IMR-90 (cell line): ENCODE measurements around the gene SUPV3L1. TPM values are rescaled to one million over a fixed set of nuclear protein-coding genes. Genes with fewer than 3 reads are reported as not detected.

Source experiments
- ATAC-seq: fragments of 200-7000 bp; cut with Tn5 transposase; 2 replicates; pipeline ENCODE4 v1.9.1; 2020; ENCODE audit warnings: low read depth, mild to moderate bottlenecking, moderate library complexity
- BruUV-seq: library from RNA; stranded (reverse); fragments of 400-500 nt; replicated peaks from 2 replicates; lab custom pipeline; 2021; lab: Mats Ljungman, UMichigan
- CTCF ChIA-PET: fragments of 300-600 bp; formaldehyde crosslinking; extraction: SDS; loops from one replicate; lab custom pipeline; 2021; ENCODE audit warnings: antibody characterized with exemption; lab: Yijun Ruan, JAX
- POLR2A ChIA-PET: fragments of 300-600 bp; sonication (Branson Sonifier 250); formaldehyde crosslinking; loops from one replicate; lab custom pipeline; 2022; ENCODE audit warnings: antibody characterized with exemption; ENCODE audit not compliant: unreplicated experiment; lab: Charles Lee
- DNase-seq: peaks from one replicate; pipeline ENCODE4 v3.0.0; 2013
- H2AFZ ChIP-seq: replicated peaks from 2 replicates; pipeline ENCODE3; 2013; ENCODE audit warnings: low read length, mild to moderate bottlenecking; ENCODE audit not compliant: poor library complexity
- H2AK5ac ChIP-seq: 2 replicates; pipeline ENCODE4 v1.6.1; 2013; ENCODE audit warnings: low read depth, low read length, inconsistent platforms
- H2AK9ac ChIP-seq: replicated peaks from 2 replicates; pipeline ENCODE3; 2013; ENCODE audit warnings: mild to moderate bottlenecking, low read depth, low read length, moderate library complexity; ENCODE audit not compliant: poor library complexity
- H2BK120ac ChIP-seq: 2 replicates; pipeline ENCODE4 v1.6.1; 2013; ENCODE audit warnings: low read depth, low read length, inconsistent platforms
- H2BK15ac ChIP-seq: 3 replicates; pipeline ENCODE4 v1.6.1; 2013; ENCODE audit warnings: low read depth, low read length, inconsistent platforms
- H2BK20ac ChIP-seq: 2 replicates; pipeline ENCODE4 v1.6.1; 2013; ENCODE audit warnings: low read depth, mild to moderate bottlenecking, inconsistent platforms, low read length, moderate library complexity
- H2BK5ac ChIP-seq: 2 replicates; pipeline ENCODE4 v1.6.1; 2013; ENCODE audit warnings: mild to moderate bottlenecking, low read depth, low read length, inconsistent platforms; ENCODE audit not compliant: poor library complexity, severe bottlenecking
- H3K14ac ChIP-seq: replicated peaks from 2 replicates; pipeline ENCODE4 v1.6.1; 2013; ENCODE audit warnings: low read depth, low read length, inconsistent platforms
- H3K18ac ChIP-seq: 2 replicates; pipeline ENCODE4 v1.6.1; 2013; ENCODE audit warnings: low read depth, low read length, control low read depth
- H3K23ac ChIP-seq: 2 replicates; pipeline ENCODE4 v1.6.1; 2013; ENCODE audit warnings: low read depth, low read length, inconsistent platforms
- H3K27ac ChIP-seq: 2 replicates; pipeline ENCODE4 v1.5.1; 2013; ENCODE audit warnings: mild to moderate bottlenecking, control low read depth, low read length; ENCODE audit not compliant: insufficient read depth
- H3K27me3 ChIP-seq: 2 replicates; pipeline ENCODE4 v1.6.1; 2013; ENCODE audit warnings: low read length; ENCODE audit not compliant: control insufficient read depth, insufficient read depth
- H3K36me3 ChIP-seq: 2 replicates; pipeline ENCODE4 v1.6.1; 2013; ENCODE audit warnings: low read length, mixed read lengths; ENCODE audit not compliant: control insufficient read depth, insufficient read depth
- H3K4ac ChIP-seq: 2 replicates; pipeline ENCODE4 v1.6.1; 2013; ENCODE audit warnings: low read depth, low read length, inconsistent platforms
- H3K4me1 ChIP-seq: 2 replicates; pipeline ENCODE4 v1.6.1; 2013; ENCODE audit warnings: low read length, mixed read lengths; ENCODE audit not compliant: control insufficient read depth, insufficient read depth
- H3K4me2 ChIP-seq: 2 replicates; pipeline ENCODE4 v1.6.1; 2013; ENCODE audit warnings: low read depth, mild to moderate bottlenecking, control low read depth, low read length, moderate library complexity
- H3K4me3 ChIP-seq: 2 replicates; pipeline ENCODE4 v1.5.1; 2013; ENCODE audit warnings: low read depth, mild to moderate bottlenecking, control low read depth, low read length, moderate library complexity; ENCODE audit not compliant: insufficient read depth
- H3K56ac ChIP-seq: 2 replicates; pipeline ENCODE4 v1.6.1; 2013; ENCODE audit warnings: low read length, inconsistent platforms; ENCODE audit not compliant: insufficient read depth; ENCODE audit errors: extremely low read depth
- H3K79me1 ChIP-seq, 2 experiments: 2 replicates each; pipeline ENCODE4 v1.6.1; 2013; ENCODE audit warnings: low read length in 2 of 2, inconsistent platforms in 1 of 2, low read depth in 1 of 2
- H3K9ac ChIP-seq: 2 replicates; pipeline ENCODE4 v1.6.1; 2013; ENCODE audit warnings: low read depth, low read length, control low read depth
- H3K9me1 ChIP-seq: 2 replicates; pipeline ENCODE4 v1.6.1; 2013; ENCODE audit warnings: low read length, inconsistent platforms; ENCODE audit not compliant: insufficient read depth
- H3K9me3 ChIP-seq: 2 replicates; pipeline ENCODE4 v1.6.1; 2013; ENCODE audit warnings: low read length; ENCODE audit not compliant: control insufficient read depth, insufficient read depth
- H4K20me1 ChIP-seq: 2 replicates; pipeline ENCODE4 v1.6.1; 2013; ENCODE audit warnings: low read length, inconsistent platforms; ENCODE audit not compliant: insufficient read depth
- H4K5ac ChIP-seq: 2 replicates; pipeline ENCODE4 v1.6.1; 2013; ENCODE audit warnings: mild to moderate bottlenecking, low read depth, low read length, control low read depth
- H4K8ac ChIP-seq, 2 experiments: 2 replicates each; pipeline ENCODE4 v1.6.1; 2013; ENCODE audit warnings: low read depth in 2 of 2, low read length in 2 of 2, control low read depth in 1 of 2, inconsistent platforms in 1 of 2
- H4K91ac ChIP-seq: 2 replicates; pipeline ENCODE4 v1.6.1; 2013; ENCODE audit warnings: low read depth, low read length, inconsistent platforms; ENCODE audit not compliant: insufficient read depth
- BHLHE40 ChIP-seq: fragments of 150-350 bp; IDR thresholded peaks from 2 replicates; pipeline ENCODE4 v1.6.1; 2016; ENCODE audit warnings: mild to moderate bottlenecking, low read depth, low read length
- CEBPB ChIP-seq: IDR thresholded peaks from 2 replicates; pipeline ENCODE4 v1.6.1; 2012; ENCODE audit warnings: low read depth, low read length, improper control_type of control experiment
- CHD1 ChIP-seq: IDR thresholded peaks from 2 replicates; pipeline ENCODE4 v1.6.1; 2012; ENCODE audit warnings: low read depth, low read length, improper control_type of control experiment
- FOS ChIP-seq: fragments of 150-350 bp; IDR thresholded peaks from 2 replicates; pipeline ENCODE4 v1.6.1; 2016; ENCODE audit warnings: low read depth, low read length
- MAFK ChIP-seq: IDR thresholded peaks from 2 replicates; pipeline ENCODE4 v1.6.1; 2012; ENCODE audit warnings: low read depth, low read length, improper control_type of control experiment
- MAZ ChIP-seq: IDR thresholded peaks from 2 replicates; pipeline ENCODE4 v1.6.1; 2012; ENCODE audit warnings: low read depth, mild to moderate bottlenecking, low read length, improper control_type of control experiment, moderate library complexity, borderline replicate concordance
- NFE2L2 ChIP-seq: fragments of 150-350 bp; IDR thresholded peaks from 2 replicates; pipeline ENCODE4 v1.6.1; 2016; ENCODE audit warnings: low read depth, mild to moderate bottlenecking, low read length
- POLR2A ChIP-seq: IDR thresholded peaks from 2 replicates; pipeline ENCODE4 v1.6.1; 2012; ENCODE audit warnings: mild to moderate bottlenecking, low read depth, low read length
- RAD21 ChIP-seq: IDR thresholded peaks from 2 replicates; pipeline ENCODE4 v1.6.1; 2012; ENCODE audit warnings: low read length, improper control_type of control experiment
- RCOR1 ChIP-seq: IDR thresholded peaks from 2 replicates; pipeline ENCODE4 v1.6.1; 2012; ENCODE audit warnings: mild to moderate bottlenecking, low read length, improper control_type of control experiment; ENCODE audit not compliant: insufficient replicate concordance
- RFX5 ChIP-seq: IDR thresholded peaks from 2 replicates; pipeline ENCODE4 v1.8.0; 2012; ENCODE audit warnings: low read depth, mild to moderate bottlenecking, low read length, moderate library complexity
- SMC3 ChIP-seq: fragments of 150-350 bp; IDR thresholded peaks from 2 replicates; pipeline ENCODE4 v1.6.1; 2016; ENCODE audit warnings: low read depth, mild to moderate bottlenecking, antibody characterized with exemption, low read length, moderate library complexity
- WGBS, 2 experiments: methylation state at CpG; one replicate each; pipeline versions ENCODE4 v1.1.5 to v1.1.7; 2013; ENCODE audit warnings: missing lambda C conversion rate in 2 of 2; ENCODE audit not compliant: insufficient read length in 1 of 2; ENCODE audit errors: extremely low coverage in 2 of 2; 5-methylcytosine and 5-hydroxymethylcytosine counted together
- dilution Hi-C: fragments of 300-500 bp; cut with HindIII; formaldehyde crosslinking; loops from one replicate; pipeline ENCODE4 v1.14.3; 2018; ENCODE audit warnings: low sequenced_read_pairs; ENCODE audit not compliant: unreplicated experiment
- in situ Hi-C: fragments of 300-500 bp; cut with MboI; formaldehyde crosslinking; loops from 3 replicates; pipeline ENCODE4 v1.14.3; 2019; ENCODE audit warnings: low sequenced_read_pairs, inconsistent platforms, mixed read lengths
- intact Hi-C: fragments of 100-400 bp; cut with micrococcal nuclease; formaldehyde crosslinking; loops from 2 replicates; pipeline ENCODE4 v1.10.0; 2022
- polyA plus RNA-seq, 3 experiments: library from polyadenylated mRNA; depleted of rRNA; stranded (reverse); fragments of >200 nt; gene quantifications; 2 replicates each; pipeline ENCODE4 v1.2.3, GENCODE V29; 2012; ENCODE audit warnings: low replicate concordance in 1 of 3
- total RNA-seq: library from RNA; depleted of rRNA; stranded (reverse); fragments of >200 nt; gene quantifications from 2 replicates; pipeline ENCODE4 v1.2.3, GENCODE V29; 2012
- TF ChIP-seq, protein P1 (sequence below): conservative IDR thresholded peaks from 2 replicates; pipeline ENCODE4 v1.5.1; 2012; ENCODE audit warnings: mild to moderate bottlenecking, low read depth, low read length, improper control_type of control experiment
- TF ChIP-seq, protein P2 (sequence below): fragments of 150-350 bp; IDR thresholded peaks from 2 replicates; pipeline ENCODE4 v1.6.1; 2017; ENCODE audit warnings: mild to moderate bottlenecking, antibody characterized with exemption, low read length, low read depth

Gene SUPV3L1
- total and polyA plus RNA-seq, 2 of the 4 experiments (the other 2 are of a cell fraction): 24.4 to 26.5 TPM

DNA sequence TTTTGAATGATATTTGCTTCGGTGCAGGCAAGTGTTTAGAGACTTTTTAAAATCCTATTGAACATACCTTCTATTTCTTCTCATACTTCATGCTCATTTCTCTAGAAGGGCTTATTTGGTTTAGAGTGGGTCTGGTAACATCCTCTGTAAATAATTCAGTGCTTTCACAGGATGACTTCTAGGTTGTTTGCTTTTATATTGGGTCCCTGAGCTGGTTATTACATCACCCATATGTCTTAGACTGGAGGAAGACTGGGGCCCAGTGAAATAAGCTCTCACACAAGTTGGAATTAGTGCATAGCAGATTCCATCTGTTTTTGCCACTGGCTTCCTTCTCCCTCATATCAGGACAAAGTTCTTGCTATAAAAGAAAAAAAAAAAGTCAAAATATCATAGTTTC, 6.5 kb downstream of the SUPV3L1 start:
- Histone ChIP-seq H3K18ac (no peak overlapping the region), H3K27ac (no peak overlapping the region), H2AK5ac (no peak overlapping the region), H3K9me3 (no peaks in the 10 kb centered on the region), H3K9ac (no peak overlapping the region), H2AK9ac (no peak overlapping the region), H3K9me1 (no peaks in the 10 kb centered on the region), H3K4me2 (no peak overlapping the region), H4K8ac (no peak overlapping the region), H4K20me1 (no peaks in the 10 kb centered on the region; the same call in 1 of the 2 replicates), H3K27me3 (no peaks in the 10 kb centered on the region), H3K36me3 (peaks cover 16% of the 10 kb centered on the region), H3K56ac (no peak overlapping the region), H4K5ac (no peak overlapping the region), H3K4me1 (no peaks in the 10 kb centered on the region), H2BK20ac (no peak overlapping the region), H3K23ac (no peak overlapping the region), H3K79me1 (peaks cover 6 to 26% of the 10 kb centered on the region in 2 experiments; a peak in 3 of 4 replicates), H3K4ac (no peak overlapping the region), H2BK15ac (no peak overlapping the region), H3K4me3 (no peak overlapping the region), H3K14ac (no peak overlapping the region), H2AFZ (no peak overlapping the region), H2BK5ac (no peak overlapping the region), H4K91ac (no peak overlapping the region), H2BK120ac (no peak overlapping the region)
- DNase-seq: no peak
- CTCF ChIA-PET: no interaction called here
- no peak for ATAC-seq
- BruUV-seq: no TSS peak
- dilution Hi-C loops: no loop called here
- intact Hi-C loops: no loop called here
- in situ Hi-C loops: no loop called here
- TF ChIP-seq FOS (no peak), SMC3 (no peak), NFE2L2 (no peak), RAD21 (no peak), POLR2A (no peak), BHLHE40 (no peak), MAFK (no peak), MAZ (no peak), RCOR1 (no peak), CHD1 (no peak), CEBPB (no peak), RFX5 (no peak)
- TF ChIP-seq, protein P1, sequence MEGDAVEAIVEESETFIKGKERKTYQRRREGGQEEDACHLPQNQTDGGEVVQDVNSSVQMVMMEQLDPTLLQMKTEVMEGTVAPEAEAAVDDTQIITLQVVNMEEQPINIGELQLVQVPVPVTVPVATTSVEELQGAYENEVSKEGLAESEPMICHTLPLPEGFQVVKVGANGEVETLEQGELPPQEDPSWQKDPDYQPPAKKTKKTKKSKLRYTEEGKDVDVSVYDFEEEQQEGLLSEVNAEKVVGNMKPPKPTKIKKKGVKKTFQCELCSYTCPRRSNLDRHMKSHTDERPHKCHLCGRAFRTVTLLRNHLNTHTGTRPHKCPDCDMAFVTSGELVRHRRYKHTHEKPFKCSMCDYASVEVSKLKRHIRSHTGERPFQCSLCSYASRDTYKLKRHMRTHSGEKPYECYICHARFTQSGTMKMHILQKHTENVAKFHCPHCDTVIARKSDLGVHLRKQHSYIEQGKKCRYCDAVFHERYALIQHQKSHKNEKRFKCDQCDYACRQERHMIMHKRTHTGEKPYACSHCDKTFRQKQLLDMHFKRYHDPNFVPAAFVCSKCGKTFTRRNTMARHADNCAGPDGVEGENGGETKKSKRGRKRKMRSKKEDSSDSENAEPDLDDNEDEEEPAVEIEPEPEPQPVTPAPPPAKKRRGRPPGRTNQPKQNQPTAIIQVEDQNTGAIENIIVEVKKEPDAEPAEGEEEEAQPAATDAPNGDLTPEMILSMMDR: no peak
- TF ChIP-seq, protein P2, sequence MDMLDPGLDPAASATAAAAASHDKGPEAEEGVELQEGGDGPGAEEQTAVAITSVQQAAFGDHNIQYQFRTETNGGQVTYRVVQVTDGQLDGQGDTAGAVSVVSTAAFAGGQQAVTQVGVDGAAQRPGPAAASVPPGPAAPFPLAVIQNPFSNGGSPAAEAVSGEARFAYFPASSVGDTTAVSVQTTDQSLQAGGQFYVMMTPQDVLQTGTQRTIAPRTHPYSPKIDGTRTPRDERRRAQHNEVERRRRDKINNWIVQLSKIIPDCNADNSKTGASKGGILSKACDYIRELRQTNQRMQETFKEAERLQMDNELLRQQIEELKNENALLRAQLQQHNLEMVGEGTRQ: no peak
- WGBS, 2 experiments: no CpG with 5 or more reads among the region's 1 CpG
- POLR2A ChIA-PET: no interaction called here
